NK-92 (cell line): ENCODE measurements around the gene FSTL4.

Experiments
- DNase-seq: peaks from one replicate; lab custom pipeline; 2025; ENCODE audit not compliant: unreplicated experiment; lab: John Stamatoyannopoulos, UW

The FSTL4 gene

GRCh38 chr5:133611357-133612248 is 738 bp downstream of the FSTL4 start:
- no peak for DNase-seq

- DNase-seq, result no peak
Measured at GRCh38 chr5:133610489-133611356, 1.6 kb downstream of the FSTL4 start.

- no peak for DNase-seq
Measured at GRCh38 chr5:133607451-133607850, 4.9 kb downstream of the FSTL4 start.

- no peak for DNase-seq
Measured at GRCh38 chr5:133606835-133607234, 5.5 kb downstream of the FSTL4 start.

- no peak for DNase-seq
Measured at GRCh38 chr5:133605323-133605722, 7.0 kb downstream of the FSTL4 start.

GRCh38 chr5:133603711-133604110 is 8.6 kb downstream of the FSTL4 start:
- DNase-seq, result no peak

- DNase-seq, result no peak
Measured at GRCh38 chr5:133602835-133603380, 9.4 kb downstream of the FSTL4 start.

- DNase-seq, result no peak
Measured at GRCh38 chr5:133599600-133599999, 12.7 kb downstream of the FSTL4 start.

GRCh38 chr5:133599044-133599443 is 13.3 kb downstream of the FSTL4 start:
- DNase-seq, result no peak

GRCh38 chr5:133596049-133596448 is 16.3 kb downstream of the FSTL4 start:
- DNase-seq, result no peak

- no peak for DNase-seq
Measured at GRCh38 chr5:133595465-133595864, 16.9 kb downstream of the FSTL4 start.

- no peak for DNase-seq
Measured at GRCh38 chr5:133589286-133589685, 23.1 kb downstream of the FSTL4 start.

GRCh38 chr5:133582971-133583370 is 29.4 kb downstream of the FSTL4 start:
- DNase-seq, result no peak

GRCh38 chr5:133581918-133582317 is 30.4 kb downstream of the FSTL4 start:
- DNase-seq, result no peak

- no peak for DNase-seq
Measured at GRCh38 chr5:133581348-133581747, 31.0 kb downstream of the FSTL4 start.

- DNase-seq, result no peak
Measured at GRCh38 chr5:133580618-133581017, 31.7 kb downstream of the FSTL4 start.

GRCh38 chr5:133579766-133580165 is 32.6 kb downstream of the FSTL4 start:
- no peak for DNase-seq

GRCh38 chr5:133569347-133569746 is 43.0 kb downstream of the FSTL4 start:
- DNase-seq, result no peak

- DNase-seq, result no peak
Measured at GRCh38 chr5:133565993-133566392, 46.3 kb downstream of the FSTL4 start.

GRCh38 chr5:133564921-133565565 is 47.3 kb downstream of the FSTL4 start:
- DNase-seq, result no peak

- no peak for DNase-seq
Measured at GRCh38 chr5:133562554-133562953, 49.8 kb downstream of the FSTL4 start.
